ENCODE data around the gene C4orf54. TPM values are rescaled to one million over a fixed set of nuclear protein-coding genes. Genes with fewer than 3 reads are reported as not detected.

Gene C4orf54
- total RNA-seq, 1 donor from 2014 or later = under 0.01 TPM

DNA sequence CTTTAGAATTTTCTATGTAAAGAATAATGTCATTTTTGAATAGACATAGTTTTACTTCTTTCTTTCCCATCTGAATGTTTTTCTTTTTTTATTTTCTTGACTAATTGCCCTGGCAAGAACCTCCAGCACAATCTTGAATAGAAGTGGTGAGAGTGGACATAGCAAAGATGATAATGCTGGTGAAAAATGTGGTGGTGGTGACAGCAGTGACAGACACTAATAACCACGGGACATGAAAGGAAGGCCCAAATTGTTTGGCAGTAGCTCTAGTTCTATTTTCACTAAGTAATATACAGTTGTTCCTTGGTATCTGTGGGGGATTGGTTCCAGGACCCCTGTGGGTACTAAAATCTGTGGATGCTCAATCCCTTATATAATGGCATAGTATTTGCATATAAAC is 29.6 kb downstream of the C4orf54 start:
- DNase-seq (ENCODE audit: low spot score in 2 of 2) (no peak), FAIRE-seq (no peak)

DNA sequence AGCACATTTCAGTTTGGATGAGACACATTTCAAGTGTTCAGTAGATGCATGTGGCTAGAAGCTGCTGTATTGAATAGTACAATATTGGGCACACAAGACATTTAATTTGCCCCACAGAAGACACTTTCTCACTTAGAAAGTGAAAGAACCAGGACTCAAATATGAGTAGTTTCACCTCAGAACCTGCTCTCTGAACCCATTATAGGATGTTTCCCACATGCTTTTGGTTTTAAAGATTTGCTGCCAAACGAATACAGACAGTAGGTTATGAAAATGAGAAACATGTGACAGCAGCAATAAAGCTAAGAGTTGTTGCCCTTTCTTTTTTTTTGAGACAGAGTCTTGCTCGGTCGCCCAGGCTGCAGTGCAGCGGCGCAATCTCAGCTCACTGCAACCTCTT is 32.3 kb downstream of the C4orf54 start:
- no peak for FAIRE-seq
- DNase-seq (ENCODE audit: low spot score in 2 of 2) = no peak

DNA sequence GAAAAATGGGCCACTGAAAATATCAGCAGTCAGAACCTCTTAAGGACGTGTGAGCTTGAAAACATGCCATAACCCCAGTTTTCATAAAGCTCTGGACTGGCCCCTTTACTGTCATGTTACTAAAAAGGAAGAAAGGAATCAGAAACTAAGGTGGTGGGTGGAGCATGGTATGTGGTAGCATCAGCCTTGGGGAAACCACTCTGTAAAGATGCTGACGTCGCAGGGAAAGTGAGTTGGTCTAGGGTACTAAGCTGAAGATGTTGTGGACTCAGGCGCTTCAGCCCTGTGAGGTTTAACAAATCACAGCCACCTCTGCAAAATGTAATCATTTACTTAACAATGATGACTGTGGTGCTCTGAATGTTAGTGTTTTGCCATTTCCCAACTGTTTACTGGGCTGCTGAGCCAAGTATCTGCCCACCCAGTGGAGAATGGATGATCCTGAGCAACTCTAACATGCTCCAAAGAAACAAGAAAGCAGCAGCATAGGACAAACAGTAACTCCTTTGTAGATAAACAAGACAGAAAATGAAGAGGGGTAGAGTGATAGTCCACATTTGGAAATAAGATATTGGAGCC is 33.4 kb downstream of the C4orf54 start:
- FAIRE-seq (no peak), DNase-seq (ENCODE audit: low spot score in 2 of 2) (no peak)

DNA sequence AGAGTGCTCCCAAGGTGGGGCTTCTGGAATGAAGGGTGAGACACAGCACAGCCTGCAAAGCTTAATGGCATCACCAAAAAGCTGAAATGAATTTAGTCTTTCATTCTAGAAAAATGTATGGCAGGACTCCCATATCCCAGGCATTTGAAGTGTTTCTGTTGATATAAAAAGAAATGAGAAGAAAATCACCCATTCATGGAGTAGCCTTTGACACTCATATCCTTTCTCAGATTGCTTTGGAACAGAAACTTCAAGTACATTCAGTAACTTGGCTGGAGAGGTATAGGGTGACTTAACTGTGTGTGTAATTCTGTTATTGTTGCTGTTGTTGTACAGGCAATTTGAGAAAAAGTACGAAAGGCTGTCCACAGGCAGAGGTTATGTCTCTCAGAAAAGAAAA is 35.3 kb downstream of the C4orf54 start:
- DNase-seq (ENCODE audit: low spot score in 2 of 2) = no peak
- FAIRE-seq = no peak

DNA sequence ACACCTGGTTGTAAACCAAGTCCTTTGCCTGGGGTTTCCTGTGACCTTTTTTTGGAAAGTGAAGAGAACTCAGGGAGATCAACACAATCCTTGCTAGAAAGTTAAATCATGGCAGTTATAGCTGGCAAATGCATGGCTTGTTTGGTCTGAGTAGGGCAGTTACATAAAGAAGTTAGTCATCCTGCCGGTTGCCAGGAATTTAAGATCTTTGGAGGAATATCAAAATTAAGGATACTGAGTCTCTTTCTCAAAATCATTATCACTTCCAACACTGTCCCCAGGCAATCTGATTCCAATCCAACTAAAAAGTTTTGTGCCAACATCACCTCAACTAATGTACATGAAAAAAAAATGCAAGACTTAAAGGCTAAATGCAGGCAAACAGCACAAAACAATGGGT is 40.3 kb downstream of the C4orf54 start:
- DNase-seq (ENCODE audit: low spot score in 2 of 2) (no peak), FAIRE-seq (no peak)

DNA sequence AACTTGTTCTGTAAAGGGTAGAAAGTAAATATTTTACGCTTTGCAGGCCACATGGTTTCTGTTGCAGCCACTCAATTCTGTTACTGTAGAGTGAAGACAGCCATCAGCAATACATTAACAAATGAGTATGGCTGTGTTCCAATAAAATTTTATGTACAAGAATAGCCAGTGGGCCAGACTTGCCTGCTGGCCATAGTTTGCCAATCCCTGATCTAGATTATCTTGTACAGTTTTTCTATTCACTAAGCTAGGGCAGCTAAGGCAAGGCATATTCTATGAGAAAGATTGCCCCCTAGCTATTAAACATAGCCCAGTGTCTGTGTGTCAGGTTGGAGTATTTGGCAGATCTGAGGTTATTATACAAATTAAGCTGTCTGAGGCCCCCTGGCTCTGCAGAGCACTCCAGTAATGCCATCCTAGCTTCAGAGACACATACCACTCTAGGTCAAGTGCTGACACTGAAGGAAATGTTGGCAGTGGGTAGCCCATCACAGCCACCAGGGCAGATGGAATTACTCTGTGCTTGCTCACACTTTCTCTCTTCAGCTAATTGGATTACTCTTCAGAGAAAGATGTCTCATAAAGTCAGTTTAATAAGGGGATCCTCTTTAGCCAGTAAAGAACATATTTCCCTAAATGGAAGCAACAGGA is 42.3 kb downstream of the C4orf54 start:
- DNase-seq (ENCODE audit: low spot score in 2 of 2) (no peak), FAIRE-seq (no peak)

DNA sequence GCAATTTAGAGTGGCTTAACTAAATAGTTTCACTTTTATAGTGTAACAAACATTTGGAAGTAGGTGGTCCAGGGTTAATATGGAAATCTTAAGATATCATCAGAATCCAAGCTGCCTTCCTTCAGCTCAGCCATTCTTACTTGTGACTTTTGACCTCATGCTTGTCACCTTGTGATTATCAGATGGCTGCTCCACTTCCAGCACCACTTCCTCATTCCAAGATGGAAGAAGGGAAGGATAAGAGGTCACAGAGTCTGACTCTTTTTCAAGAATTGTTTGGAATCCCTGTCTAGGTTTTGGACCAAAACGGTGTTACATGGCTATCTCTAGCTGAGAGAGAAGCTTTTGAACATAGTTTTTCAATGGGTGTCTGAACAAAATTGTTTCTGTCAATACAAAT is 43.1 kb downstream of the C4orf54 start:
- no peak for DNase-seq (ENCODE audit: low spot score in 2 of 2)
- FAIRE-seq = no peak

DNA sequence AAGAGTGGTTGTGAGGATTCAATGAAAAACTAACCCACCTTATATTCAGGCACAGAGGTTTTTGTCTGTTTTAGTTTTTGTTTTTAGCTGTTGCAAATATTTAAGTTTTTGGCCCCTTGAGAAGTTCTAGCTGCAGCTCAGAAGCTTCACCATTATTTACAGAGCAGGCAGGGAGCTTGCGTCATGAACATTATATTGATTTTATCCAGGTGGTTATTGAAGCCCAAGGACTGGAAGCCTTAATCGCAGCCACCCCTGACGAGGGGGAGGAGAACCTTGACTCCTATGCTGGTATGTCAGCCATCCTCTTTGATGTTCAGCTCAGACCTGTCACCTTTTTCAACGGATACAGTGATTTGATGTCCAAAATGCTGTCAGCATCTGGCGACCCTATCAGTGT is 44.9 kb downstream of the C4orf54 start:
- DNase-seq (ENCODE audit: low spot score in 2 of 2) (no peak), FAIRE-seq (no peak)

DNA sequence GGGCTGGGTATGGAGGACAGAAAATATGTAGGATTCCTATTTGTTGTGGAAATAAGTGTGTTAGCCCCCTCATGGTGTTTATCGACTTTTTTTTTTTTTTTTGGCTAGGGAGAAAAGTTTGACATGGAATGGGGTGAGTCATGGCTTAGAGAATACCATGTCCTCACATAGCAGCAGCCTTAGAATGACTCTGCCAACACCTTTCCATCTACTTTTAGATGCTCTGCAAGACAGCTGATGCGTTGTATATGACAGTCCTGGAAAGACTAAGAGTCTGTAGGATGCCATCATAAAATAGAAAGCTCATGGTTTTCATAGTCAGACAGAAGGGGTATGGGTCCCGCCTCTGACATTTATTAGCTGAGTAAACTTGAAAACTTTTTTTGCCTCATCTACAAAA is 45.3 kb downstream of the C4orf54 start:
- DNase-seq (ENCODE audit: low spot score in 2 of 2) (no peak), FAIRE-seq (no peak)

DNA sequence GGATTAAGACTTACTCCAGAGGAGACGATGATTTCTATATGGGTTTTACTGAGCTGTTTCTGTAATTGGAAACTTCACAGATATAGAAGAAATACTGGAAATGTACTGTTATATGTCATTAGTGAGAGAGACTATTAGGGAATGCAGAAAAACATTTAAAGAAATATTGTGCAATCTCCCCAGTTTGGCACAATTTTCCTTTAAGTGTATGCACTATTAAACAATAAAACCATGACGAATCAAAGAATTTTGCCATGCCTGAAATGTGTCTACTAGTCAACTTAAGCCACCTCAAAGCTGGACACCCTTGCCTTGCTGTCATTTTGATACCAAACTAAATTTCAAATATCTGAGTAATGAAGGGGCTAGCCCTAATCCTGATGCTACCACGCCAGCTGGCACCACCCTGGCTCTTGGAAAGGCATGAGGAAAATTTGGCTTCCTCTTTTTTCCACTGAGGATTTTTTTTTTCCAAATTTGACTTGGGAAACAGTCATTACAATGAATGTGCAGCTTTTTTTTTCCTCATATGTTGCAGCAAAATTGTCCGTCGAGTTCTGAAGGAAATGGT is 46.9 kb downstream of the C4orf54 start:
- no peak for FAIRE-seq
- DNase-seq (ENCODE audit: low spot score in 2 of 2) = no peak

DNA sequence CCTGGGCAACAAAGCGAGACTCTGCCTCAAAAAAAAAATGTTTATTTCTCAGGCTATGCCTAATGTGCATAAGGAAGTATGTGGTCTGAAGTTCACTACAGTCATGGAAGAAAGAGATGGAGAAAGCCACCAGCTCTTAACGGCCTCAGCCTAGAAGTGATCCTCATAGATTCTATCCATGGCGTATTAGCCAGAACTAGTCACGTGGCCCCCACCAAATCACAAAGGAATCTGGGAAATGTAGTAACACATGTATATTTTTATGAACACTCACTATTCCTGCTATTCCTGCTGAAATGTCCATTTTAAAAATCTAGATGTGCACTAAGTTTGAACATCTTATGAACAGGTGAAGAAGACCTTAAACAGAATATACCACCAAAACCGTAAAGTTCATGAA is 49.2 kb downstream of the C4orf54 start:
- FAIRE-seq (no peak), DNase-seq (ENCODE audit: low spot score in 2 of 2) (no peak)

Other genes starting within 250 kb of the C4orf54 start
- gene ADH7, start 222.5 kb downstream of the C4orf54 start, total RNA-seq = not detected
- not detected for gene C4orf17, start 146.8 kb downstream of the C4orf54 start, total RNA-seq
- 5.3 TPM for gene TRMT10A, start 93.8 kb downstream of the C4orf54 start, total RNA-seq
- 2.0 TPM for gene MTTP, start 83.0 kb downstream of the C4orf54 start, total RNA-seq
- 0.41 TPM for gene DAPP1, start 159.0 kb upstream of the C4orf54 start, total RNA-seq
- gene LAMTOR3, start 236.6 kb upstream of the C4orf54 start, total RNA-seq = 56.7 TPM